OCI-LY7 (cell line): Measurements from ENCODE around the gene HMOX1.

Experiments
- EZH2phosphoT487 ChIP-seq: fragments of 200-600 bp; sonication (generic); IDR thresholded peaks from 2 replicates; pipeline ENCODE4 v1.6.1; 2018; ENCODE audit warnings: low read depth, borderline replicate concordance, mild to moderate bottlenecking, mixed run types, antibody characterized with exemption, low read length, moderate library complexity, mixed read lengths
- TF ChIP-seq, protein P1 (sequence below): fragments of 200-600 bp; sonication (generic); conservative IDR thresholded peaks from 2 replicates; pipeline ENCODE4 v1.5.1; 2014; ENCODE audit warnings: mild to moderate bottlenecking, antibody characterized with exemption, low read length, moderate library complexity, mixed read lengths

DNA sequence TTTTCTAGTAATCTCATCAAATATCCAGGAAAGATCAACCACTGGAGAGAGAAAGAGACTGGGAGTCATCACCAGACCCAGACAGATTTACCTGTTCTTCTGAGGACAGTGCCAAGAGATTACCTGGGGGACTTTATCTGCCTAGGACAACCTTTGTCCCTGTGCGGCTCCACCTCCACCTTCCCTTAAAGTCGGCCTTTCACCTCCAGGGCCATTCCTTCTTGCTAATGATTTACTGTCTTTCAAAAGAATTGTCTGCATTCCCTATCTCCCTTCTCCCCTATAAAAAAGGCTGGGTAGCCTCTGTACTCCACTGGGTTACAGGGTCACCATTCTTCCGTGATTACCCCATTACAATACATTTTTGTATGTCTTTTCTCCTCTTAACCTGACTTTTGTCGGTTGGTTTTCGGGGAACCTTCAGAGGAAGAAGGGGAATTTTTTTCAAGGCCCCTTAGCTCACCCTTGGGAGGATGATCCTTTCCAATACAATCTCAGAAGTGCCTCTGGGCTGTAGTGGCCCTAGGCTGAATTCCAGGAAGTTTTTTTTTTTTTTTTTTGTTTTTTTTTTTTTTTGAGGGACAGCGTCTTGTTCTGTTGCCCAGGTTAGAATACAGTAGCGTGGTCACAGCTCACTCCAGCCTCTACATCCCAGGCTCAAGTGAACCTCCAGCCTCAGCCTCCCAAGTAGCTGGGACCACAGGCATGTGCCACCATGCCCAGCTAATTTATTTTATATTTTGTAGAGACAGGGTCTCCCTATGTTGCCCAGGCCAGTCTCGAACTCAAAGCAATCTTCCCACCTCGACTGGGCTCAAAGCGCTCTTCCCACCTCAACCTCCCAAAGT lies 1.5 kb upstream of the HMOX1 start:
- no peak for TF ChIP-seq EZH2phosphoT487
- TF ChIP-seq, protein P1, sequence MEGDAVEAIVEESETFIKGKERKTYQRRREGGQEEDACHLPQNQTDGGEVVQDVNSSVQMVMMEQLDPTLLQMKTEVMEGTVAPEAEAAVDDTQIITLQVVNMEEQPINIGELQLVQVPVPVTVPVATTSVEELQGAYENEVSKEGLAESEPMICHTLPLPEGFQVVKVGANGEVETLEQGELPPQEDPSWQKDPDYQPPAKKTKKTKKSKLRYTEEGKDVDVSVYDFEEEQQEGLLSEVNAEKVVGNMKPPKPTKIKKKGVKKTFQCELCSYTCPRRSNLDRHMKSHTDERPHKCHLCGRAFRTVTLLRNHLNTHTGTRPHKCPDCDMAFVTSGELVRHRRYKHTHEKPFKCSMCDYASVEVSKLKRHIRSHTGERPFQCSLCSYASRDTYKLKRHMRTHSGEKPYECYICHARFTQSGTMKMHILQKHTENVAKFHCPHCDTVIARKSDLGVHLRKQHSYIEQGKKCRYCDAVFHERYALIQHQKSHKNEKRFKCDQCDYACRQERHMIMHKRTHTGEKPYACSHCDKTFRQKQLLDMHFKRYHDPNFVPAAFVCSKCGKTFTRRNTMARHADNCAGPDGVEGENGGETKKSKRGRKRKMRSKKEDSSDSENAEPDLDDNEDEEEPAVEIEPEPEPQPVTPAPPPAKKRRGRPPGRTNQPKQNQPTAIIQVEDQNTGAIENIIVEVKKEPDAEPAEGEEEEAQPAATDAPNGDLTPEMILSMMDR: no peak
